Lower leg skin (tissue), 4 donors: ENCODE results near the gene DYNC1I1. TPM values are rescaled to one million over a fixed set of nuclear protein-coding genes. Genes with fewer than 3 reads are reported as not detected.

Source experiments
- DNase-seq, 2 donors: peaks; one replicate each; pipeline ENCODE4 v3.0.0-alpha.2; 2019; ENCODE audit warnings: low spot score in 2 of 2
- H3K4me3 ChIP-seq: fragments of 200-600 bp; sonication (generic); 2 replicates; pipeline ENCODE4 v1.5.1; 2017; ENCODE audit warnings: mild to moderate bottlenecking, low read depth; ENCODE audit not compliant: poor library complexity, severe bottlenecking
- POLR2A ChIP-seq, 2 donors: fragments of 450-650 bp; IDR thresholded peaks; one replicate each; pipeline ENCODE4 v1.6.1; 2016 to 2017; ENCODE audit warnings: antibody characterized with exemption in 2 of 2, mild to moderate bottlenecking in 1 of 2, moderate library complexity in 1 of 2
- WGBS, 2 donors: methylation state at CpG; one replicate each; pipeline ENCODE4 v1.1.5; 2018; 5-methylcytosine and 5-hydroxymethylcytosine counted together
- intact Hi-C: fragments of 100-400 bp; cut with DNase I; formaldehyde crosslinking; loops from one replicate; pipeline ENCODE4 v1.15.0; 2023; ENCODE audit warnings: low total_unique reads
- total RNA-seq, 4 donors: library from RNA; depleted of rRNA; stranded (reverse); fragments of >200 nt; gene quantifications; one replicate each; pipeline ENCODE4 v1.1.0, GENCODE V29; 2016
- TF ChIP-seq, protein P1 (sequence below), 3 donors: fragments of 450-650 bp; IDR thresholded peaks; one replicate each; pipeline ENCODE4 v1.5.1; 2016; ENCODE audit warnings: antibody characterized with exemption in 3 of 3, mild to moderate bottlenecking in 3 of 3, moderate library complexity in 2 of 3

DYNC1I1 gene
- total RNA-seq, 4 donors from 2014 or later, result 0.97 to 7.6 (median 3.7) TPM

DNA sequence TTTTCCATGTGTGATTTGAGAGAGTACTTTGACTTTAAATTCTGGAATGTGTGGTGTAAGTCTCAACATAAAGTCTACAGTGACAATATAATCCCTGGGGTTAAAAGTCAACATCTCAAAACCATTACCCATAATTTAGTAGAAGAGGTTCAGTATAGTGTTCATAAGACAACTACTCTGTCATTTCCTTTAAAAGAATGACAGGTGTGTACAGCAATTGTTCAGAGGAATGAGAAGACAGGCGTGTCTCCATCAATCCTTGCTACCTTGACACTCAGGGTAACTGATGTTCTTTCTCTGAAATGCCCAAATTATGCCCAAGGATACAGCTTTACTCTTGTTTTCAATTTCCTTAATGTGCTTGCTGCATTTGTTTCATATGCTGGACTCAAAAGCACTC, 256.4 kb downstream of the DYNC1I1 start:
- no peak for DNase-seq
- 88 to 100% methylated on average over 1 of the region's 1 CpG for WGBS, 2 donors
- intact Hi-C loops, result no loop called here
- H3K4me3 ChIP-seq, result no peak overlapping the region
- no peak for TF ChIP-seq POLR2A (IDR thresholded peaks at IDR 0.05)
- TF ChIP-seq, protein P1, sequence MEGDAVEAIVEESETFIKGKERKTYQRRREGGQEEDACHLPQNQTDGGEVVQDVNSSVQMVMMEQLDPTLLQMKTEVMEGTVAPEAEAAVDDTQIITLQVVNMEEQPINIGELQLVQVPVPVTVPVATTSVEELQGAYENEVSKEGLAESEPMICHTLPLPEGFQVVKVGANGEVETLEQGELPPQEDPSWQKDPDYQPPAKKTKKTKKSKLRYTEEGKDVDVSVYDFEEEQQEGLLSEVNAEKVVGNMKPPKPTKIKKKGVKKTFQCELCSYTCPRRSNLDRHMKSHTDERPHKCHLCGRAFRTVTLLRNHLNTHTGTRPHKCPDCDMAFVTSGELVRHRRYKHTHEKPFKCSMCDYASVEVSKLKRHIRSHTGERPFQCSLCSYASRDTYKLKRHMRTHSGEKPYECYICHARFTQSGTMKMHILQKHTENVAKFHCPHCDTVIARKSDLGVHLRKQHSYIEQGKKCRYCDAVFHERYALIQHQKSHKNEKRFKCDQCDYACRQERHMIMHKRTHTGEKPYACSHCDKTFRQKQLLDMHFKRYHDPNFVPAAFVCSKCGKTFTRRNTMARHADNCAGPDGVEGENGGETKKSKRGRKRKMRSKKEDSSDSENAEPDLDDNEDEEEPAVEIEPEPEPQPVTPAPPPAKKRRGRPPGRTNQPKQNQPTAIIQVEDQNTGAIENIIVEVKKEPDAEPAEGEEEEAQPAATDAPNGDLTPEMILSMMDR (IDR thresholded peaks at IDR 0.05), result no peak

DNA sequence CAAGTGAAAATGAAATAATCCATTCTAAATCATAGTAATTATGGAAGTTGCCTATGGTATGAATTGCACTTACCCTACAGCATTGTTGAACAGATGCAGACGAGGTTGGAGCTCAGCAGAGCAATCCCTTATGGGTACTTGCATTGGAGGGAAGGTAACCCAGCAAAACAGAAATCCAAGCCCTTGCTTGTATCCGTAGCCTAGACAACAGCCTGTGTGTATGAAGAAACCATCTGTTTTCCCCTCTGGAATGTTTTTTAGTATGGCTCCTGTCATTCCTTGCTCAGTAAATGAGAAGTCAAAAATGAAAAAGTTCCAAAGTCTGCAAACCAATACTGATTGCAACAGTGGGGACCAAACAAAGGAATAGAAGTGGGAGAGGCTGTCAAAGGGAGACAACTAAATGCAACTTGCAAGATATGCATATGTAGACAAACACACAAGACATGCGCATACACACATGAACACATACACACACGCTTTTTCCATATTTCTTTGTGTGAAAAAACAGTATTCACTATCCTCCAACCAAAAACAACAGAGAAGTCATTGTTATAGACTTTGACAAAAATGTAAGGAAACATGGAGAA, 260.8 kb downstream of the DYNC1I1 start:
- no peak for DNase-seq
- no peak for TF ChIP-seq POLR2A (IDR thresholded peaks at IDR 0.05)
- TF ChIP-seq, protein P1 (IDR thresholded peaks at IDR 0.05), result no peak
- intact Hi-C loops, result no loop called here
- WGBS, 2 donors, result 88 to 91% methylated on average over 4 of the region's 4 CpGs
- H3K4me3 ChIP-seq, result no peak overlapping the region

DNA sequence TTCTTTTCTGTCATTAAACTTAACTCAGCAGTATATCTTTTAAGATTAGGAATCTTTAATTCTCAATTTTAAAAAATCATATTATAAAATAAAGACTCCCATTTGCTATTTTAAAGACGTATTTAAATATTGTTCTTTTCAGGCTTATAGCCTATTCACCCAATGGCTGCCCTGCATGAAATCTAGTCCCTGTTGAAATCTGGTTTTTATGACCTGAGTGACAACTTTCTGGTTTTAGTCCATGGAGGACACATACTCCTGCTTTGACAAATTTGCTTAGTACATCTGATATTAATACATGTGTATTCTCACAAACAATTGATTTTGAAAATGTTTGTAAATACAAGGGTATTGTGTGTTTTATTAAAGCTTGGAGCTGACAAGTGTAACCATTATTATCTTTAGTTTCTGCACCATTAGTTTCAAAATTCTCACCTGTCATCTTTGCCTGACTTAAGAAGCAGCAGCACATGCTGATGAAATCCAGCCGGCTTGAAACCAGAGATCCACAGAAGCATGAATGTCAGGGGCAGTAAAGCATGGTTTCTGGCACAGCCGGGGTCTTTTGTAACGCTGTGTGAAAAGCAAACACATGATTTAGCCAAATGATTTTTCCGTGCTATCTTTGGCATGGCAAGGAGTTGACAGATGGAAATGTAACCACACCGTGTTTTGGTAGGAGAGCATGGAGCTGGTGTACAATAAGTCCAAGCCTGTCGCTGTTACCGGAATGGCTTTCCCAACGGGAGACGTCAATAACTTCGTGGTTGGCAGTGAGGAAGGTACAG, 262.8 kb downstream of the DYNC1I1 start:
- intact Hi-C loops, result no loop called here
- no peak overlapping the region for H3K4me3 ChIP-seq
- no peak for DNase-seq
- TF ChIP-seq, protein P1 (IDR thresholded peaks at IDR 0.05), result no peak
- TF ChIP-seq POLR2A (IDR thresholded peaks at IDR 0.05), result no peak
- WGBS, 2 donors, result 73 to 74% methylated on average over 11 of the region's 11 CpGs

DNA sequence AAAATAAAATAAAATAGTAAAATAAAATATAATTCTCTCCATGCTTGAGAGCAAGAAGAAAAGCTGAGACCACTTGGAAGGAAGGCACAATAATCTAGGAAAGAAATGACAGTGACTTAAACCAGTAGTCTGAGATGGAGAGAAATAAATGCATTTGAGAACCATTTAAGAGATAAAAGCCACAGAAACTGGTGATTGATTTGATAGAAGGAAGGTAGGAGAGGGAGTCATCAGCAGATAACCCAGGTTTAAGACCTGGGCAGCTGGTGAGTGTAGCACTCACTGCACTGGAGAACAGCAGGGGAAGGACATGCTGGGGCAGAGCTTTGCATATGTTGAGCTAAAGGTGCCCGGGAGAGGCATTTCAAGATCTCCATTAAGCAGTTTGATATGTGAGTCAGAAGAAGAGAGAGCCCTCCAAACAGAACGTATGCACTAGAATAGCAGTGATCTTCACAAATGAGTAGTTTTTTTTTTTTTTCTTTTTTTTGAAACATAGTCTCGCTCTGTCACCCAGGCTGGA, 268.0 kb downstream of the DYNC1I1 start:
- intact Hi-C loops, result no loop called here
- no peak overlapping the region for H3K4me3 ChIP-seq
- DNase-seq, result no peak
- TF ChIP-seq, protein P1 (IDR thresholded peaks at IDR 0.05), result no peak
- no peak for TF ChIP-seq POLR2A (IDR thresholded peaks at IDR 0.05)
- 62 to 73% methylated on average over 3 of the region's 3 CpGs for WGBS, 2 donors

DNA sequence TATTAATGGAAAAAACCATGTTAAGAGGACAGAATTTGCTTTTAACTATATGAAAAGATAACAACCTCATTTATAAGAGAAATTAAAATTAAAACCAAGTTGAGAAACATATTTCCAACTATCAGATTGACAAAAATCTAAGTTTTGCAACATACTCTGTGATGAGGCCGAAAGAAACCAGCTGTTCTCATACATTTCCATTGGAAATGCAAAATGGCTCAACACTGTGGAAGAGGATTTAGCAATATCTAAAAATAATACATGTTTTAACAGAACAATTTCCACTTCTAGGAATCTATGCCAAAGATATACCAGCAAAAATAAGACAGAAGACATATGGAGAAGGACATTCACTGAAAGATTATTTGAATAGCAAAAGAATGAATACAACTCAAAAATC, 268.8 kb downstream of the DYNC1I1 start:
- no peak for DNase-seq
- intact Hi-C loops, result no loop called here
- TF ChIP-seq, protein P1 (IDR thresholded peaks at IDR 0.05), result no peak
- no peak for TF ChIP-seq POLR2A (IDR thresholded peaks at IDR 0.05)
- 97 to 98% methylated on average over 1 of the region's 1 CpG for WGBS, 2 donors
- no peak overlapping the region for H3K4me3 ChIP-seq
